HG03025 (cell line): ENCODE data around the gene FGR.
"Not testable (repeated sequence)": the region's sequence is repeated elsewhere in the genome, so short reads cannot be mapped to it uniquely, and the experiment has no call there.

Experiments
- ATAC-seq: cut with Tn5 transposase; IDR thresholded peaks from one replicate; pipeline ENCODE4 v1.9.1; 2021; ENCODE audit warnings: mild to moderate bottlenecking, moderate library complexity; ENCODE audit not compliant: unreplicated experiment, low FRiP score

The FGR gene

GRCh38 chr1:27634985-27635367 is at the start of gene FGR:
Gene FGR, minus strand, starts transcription at chr1:27635185. Its CDS starts 11,269 bp downstream, at chr1:27623916.
- ATAC-seq = no peak

- no peak for ATAC-seq
These were observed 49.2 kb upstream of the FGR start for GRCh38 chr1:27684176-27684575.

GRCh38 chr1:27682351-27682944 is 47.5 kb upstream of the FGR start:
- no peak for ATAC-seq

- ATAC-seq = not testable (repeated sequence)
These were observed 46.6 kb upstream of the FGR start for GRCh38 chr1:27681580-27681979.

GRCh38 chr1:27680225-27680791 is 45.3 kb upstream of the FGR start:
- ATAC-seq = not testable (repeated sequence)

GRCh38 chr1:27678747-27679146 is 43.8 kb upstream of the FGR start:
- ATAC-seq = no peak

- no peak for ATAC-seq
These were observed 41.4 kb upstream of the FGR start for GRCh38 chr1:27676410-27676809.

- no peak for ATAC-seq
These were observed 37.7 kb upstream of the FGR start for GRCh38 chr1:27672750-27673112.

- no peak for ATAC-seq
These were observed 37.2 kb upstream of the FGR start, which contains the start of gene IFI6 for GRCh38 chr1:27671964-27672749. Gene IFI6, minus strand, starts transcription at chr1:27672192. Its CDS starts 2,878 bp downstream, at chr1:27669314.

GRCh38 chr1:27669876-27670275 is 34.9 kb upstream of the FGR start:
- ATAC-seq = no peak

- no peak for ATAC-seq
These were observed 34.1 kb upstream of the FGR start for GRCh38 chr1:27668808-27669723.

GRCh38 chr1:27668121-27668807 is 33.3 kb upstream of the FGR start:
- ATAC-seq = no peak

- ATAC-seq = no peak
These were observed 31.8 kb upstream of the FGR start for GRCh38 chr1:27666791-27667254.

GRCh38 chr1:27666294-27666693 is 31.3 kb upstream of the FGR start:
- ATAC-seq = no peak

- ATAC-seq = no peak
These were observed 30.1 kb upstream of the FGR start for GRCh38 chr1:27665016-27665651.

GRCh38 chr1:27664291-27664690 is 29.3 kb upstream of the FGR start:
- no peak for ATAC-seq

GRCh38 chr1:27662707-27663393 is 27.9 kb upstream of the FGR start:
- ATAC-seq = no peak

GRCh38 chr1:27662261-27662660 is 27.3 kb upstream of the FGR start:
- ATAC-seq = no peak
